ENCODE results near the gene REPIN1.

Gene REPIN1

DNA sequence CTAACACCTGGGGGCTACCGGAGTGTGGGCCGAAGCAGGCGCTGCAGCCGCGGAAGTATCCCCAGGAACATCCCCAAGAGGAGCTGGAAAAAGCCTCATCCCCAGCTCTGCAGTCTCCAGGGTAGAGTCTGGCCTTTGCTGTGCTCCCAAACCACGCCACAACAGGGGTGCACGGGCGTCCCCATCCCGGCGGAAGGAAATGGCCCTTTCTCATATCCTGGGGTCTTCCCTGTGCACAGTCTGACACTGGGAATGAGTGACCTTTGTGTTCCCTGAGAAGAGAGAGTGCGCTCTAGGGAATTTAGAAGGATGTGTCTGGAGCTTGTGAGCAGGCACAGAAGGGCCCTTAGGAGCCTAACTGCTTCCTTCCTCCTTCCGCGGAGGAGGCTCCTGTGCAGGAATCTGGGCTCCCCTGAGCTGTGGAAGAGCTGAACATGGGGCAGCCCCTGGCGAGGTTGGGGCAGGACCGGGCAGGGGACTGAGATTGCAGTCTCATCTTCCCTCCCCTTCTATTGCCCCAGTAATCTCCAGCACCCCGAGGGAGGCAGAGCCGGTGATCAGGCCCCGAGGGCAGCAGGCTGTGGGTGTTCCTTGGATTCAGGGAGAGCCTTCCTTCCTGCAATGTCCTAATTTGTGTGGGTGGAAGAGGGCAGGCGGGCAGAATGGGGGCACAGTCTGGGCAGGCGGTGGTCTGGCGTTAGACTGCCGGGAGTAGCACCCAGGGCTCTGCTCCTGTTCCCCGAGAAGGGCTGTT lies 1.3 kb downstream of the REPIN1 start:
- TF ChIP-seq, protein P1, sequence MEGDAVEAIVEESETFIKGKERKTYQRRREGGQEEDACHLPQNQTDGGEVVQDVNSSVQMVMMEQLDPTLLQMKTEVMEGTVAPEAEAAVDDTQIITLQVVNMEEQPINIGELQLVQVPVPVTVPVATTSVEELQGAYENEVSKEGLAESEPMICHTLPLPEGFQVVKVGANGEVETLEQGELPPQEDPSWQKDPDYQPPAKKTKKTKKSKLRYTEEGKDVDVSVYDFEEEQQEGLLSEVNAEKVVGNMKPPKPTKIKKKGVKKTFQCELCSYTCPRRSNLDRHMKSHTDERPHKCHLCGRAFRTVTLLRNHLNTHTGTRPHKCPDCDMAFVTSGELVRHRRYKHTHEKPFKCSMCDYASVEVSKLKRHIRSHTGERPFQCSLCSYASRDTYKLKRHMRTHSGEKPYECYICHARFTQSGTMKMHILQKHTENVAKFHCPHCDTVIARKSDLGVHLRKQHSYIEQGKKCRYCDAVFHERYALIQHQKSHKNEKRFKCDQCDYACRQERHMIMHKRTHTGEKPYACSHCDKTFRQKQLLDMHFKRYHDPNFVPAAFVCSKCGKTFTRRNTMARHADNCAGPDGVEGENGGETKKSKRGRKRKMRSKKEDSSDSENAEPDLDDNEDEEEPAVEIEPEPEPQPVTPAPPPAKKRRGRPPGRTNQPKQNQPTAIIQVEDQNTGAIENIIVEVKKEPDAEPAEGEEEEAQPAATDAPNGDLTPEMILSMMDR (IDR thresholded peaks at IDR 0.05; ENCODE audit: low read depth, low read length): no peak
- H3K4me3 ChIP-seq (ENCODE audit: low read depth, low read length): peak overlapping the region; percentile 74
- no peak for DNase-seq (ENCODE audit: low read depth, low spot score)
- in situ Hi-C loops (cut with HindIII; ENCODE audit: low sequenced_read_pairs): no loop called here

DNA sequence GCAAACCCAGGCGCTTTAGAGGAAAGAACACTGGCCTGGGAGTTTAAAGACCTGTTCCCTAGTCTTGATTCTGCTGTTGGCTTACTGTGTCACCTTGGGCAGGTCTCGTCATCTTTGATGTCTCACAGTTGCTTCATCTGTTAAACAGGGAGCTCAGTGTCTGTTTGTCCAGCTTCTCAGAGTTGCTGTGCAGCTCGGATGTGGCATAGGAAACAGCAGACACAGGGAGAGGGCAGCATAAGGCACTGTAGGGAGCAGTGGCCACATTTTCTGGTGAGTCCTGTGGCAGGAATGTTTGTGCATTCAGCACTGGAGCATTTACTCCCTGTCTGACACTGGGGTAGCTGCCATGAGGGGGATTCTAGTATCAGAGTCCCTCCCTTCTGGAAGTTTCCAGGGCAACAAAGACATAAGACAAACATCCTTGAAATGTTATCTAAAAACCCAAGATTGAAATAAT lies 2.0 kb downstream of the REPIN1 start:
- peak; percentile 62 for DNase-seq (ENCODE audit: low read depth, low spot score)
- in situ Hi-C loops (cut with HindIII; ENCODE audit: low sequenced_read_pairs): no loop called here
- TF ChIP-seq, protein P1 (IDR thresholded peaks at IDR 0.05; ENCODE audit: low read depth, low read length): no peak
- H3K4me3 ChIP-seq (ENCODE audit: low read depth, low read length): no peak overlapping the region

DNA sequence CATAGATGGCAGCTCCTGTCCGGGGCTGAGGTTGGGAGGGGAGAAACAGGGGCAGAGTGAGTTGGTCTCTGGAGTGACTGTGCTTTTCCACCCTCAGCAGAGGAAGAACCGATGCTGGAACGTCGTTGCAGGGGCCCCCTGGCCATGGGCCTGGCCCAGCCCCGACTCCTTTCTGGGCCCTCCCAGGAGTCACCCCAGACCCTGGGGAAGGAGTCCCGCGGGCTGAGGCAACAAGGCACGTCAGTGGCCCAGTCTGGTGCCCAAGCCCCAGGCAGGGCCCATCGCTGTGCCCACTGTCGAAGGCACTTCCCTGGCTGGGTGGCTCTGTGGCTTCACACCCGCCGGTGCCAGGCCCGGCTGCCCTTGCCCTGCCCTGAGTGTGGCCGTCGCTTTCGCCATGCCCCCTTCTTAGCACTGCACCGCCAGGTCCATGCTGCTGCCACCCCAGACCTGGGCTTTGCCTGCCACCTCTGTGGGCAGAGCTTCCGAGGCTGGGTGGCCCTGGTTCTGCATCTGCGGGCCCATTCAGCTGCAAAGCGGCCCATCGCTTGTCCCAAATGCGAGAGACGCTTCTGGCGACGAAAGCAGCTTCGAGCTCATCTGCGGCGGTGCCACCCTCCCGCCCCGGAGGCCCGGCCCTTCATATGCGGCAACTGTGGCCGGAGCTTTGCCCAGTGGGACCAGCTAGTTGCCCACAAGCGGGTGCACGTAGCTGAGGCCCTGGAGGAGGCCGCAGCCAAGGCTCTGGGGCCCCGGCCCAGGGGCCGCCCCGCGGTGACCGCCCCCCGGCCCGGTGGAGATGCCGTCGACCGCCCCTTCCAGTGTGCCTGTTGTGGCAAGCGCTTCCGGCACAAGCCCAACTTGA lies 2.7 kb downstream of the REPIN1 start:
- TF ChIP-seq, protein P1 (IDR thresholded peaks at IDR 0.05; ENCODE audit: low read depth, low read length): no peak
- in situ Hi-C loops (cut with HindIII; ENCODE audit: low sequenced_read_pairs): no loop called here
- H3K4me3 ChIP-seq (ENCODE audit: low read depth, low read length): no peak overlapping the region
- DNase-seq (ENCODE audit: low read depth, low spot score): no peak

DNA sequence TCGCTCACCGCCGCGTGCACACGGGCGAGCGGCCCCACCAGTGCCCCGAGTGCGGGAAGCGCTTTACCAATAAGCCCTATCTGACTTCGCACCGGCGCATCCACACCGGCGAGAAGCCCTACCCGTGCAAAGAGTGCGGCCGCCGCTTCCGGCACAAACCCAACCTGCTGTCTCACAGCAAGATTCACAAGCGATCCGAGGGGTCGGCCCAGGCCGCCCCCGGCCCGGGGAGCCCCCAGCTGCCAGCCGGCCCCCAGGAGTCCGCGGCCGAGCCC lies 3.3 kb downstream of the REPIN1 start:
- in situ Hi-C loops (cut with HindIII; ENCODE audit: low sequenced_read_pairs): no loop called here
- TF ChIP-seq, protein P1 (IDR thresholded peaks at IDR 0.05; ENCODE audit: low read depth, low read length): no peak
- no peak for DNase-seq (ENCODE audit: low read depth, low spot score)
- no peak overlapping the region for H3K4me3 ChIP-seq (ENCODE audit: low read depth, low read length)

DNA sequence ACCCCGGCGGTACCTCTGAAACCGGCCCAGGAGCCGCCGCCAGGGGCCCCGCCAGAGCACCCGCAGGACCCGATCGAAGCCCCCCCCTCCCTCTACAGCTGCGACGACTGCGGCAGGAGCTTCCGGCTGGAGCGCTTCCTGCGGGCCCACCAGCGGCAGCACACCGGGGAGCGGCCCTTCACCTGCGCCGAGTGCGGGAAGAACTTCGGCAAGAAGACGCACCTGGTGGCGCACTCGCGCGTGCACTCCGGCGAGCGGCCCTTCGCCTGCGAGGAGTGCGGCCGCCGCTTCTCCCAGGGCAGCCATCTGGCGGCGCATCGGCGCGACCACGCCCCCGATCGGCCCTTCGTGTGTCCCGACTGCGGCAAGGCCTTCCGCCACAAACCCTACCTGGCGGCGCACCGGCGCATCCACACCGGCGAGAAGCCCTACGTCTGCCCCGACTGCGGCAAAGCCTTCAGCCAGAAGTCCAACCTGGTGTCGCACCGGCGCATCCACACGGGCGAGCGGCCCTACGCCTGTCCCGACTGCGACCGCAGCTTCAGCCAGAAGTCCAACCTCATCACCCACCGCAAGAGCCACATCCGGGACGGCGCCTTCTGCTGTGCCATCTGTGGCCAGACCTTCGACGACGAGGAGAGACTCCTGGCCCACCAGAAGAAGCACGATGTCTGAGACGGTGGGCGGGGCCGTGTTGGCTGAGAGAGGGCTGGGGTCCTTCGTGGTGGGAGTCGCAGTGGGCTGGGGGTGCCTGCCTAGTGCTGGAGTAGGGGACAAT lies 3.8 kb downstream of the REPIN1 start:
- H3K4me3 ChIP-seq (ENCODE audit: low read depth, low read length): no peak overlapping the region
- TF ChIP-seq, protein P1 (IDR thresholded peaks at IDR 0.05; ENCODE audit: low read depth, low read length): no peak
- no peak for DNase-seq (ENCODE audit: low read depth, low spot score)
- in situ Hi-C loops (cut with HindIII; ENCODE audit: low sequenced_read_pairs): no loop called here

DNA sequence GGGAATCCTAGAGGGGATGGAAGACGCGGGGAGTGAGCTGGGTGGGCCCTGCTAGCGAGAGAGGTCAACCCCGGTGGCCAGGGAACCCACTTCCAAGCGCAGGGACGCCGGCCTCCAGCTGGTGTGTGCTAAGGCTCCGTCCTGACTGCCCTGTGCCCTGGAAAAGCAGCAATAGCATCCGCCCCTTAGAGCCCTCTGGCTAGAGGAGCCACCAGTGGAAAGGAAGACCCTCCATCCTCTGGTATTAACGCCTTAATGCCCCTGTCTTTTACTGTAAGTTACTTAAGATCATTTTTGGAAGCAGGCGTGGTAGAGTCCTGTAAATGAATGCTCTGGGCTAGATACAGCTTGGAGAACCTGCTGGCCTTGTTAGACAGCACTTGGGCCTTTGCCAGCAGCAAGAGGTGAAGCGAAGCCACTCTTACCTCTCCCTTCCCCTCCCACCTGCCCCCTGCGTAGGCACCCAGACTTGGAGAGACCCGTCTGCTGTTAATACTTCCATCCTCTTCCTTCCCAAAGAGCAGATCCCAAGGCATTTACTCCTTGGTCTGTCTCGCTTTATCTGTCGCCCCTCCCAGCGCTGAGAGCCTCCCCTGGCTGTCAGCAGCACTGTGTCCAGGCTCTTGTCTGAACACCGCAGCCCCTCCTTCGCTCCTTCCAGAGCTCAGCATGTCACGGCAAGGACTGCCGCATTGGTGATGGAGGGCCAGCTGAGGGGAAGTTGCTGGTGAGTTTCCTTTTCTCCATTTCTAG lies 4.6 kb downstream of the REPIN1 start:
- H3K4me3 ChIP-seq (ENCODE audit: low read depth, low read length): no peak overlapping the region
- in situ Hi-C loops (cut with HindIII; ENCODE audit: low sequenced_read_pairs): no loop called here
- TF ChIP-seq, protein P1 (IDR thresholded peaks at IDR 0.05; ENCODE audit: low read depth, low read length): no peak
- no peak for DNase-seq (ENCODE audit: low read depth, low spot score)
